WI38 (cell line): ENCODE measurements around the gene SPRYD3.

Experiments
- H3K4me3 ChIP-seq: 2 replicates; pipeline ENCODE4 v1.5.1; 2011; ENCODE audit warnings: low read depth, mild to moderate bottlenecking, control low read depth, low read length
- TF ChIP-seq, protein P1 (sequence below): IDR thresholded peaks from 2 replicates; pipeline ENCODE4 v1.5.1; 2012; ENCODE audit warnings: low read depth, mild to moderate bottlenecking, control low read depth, low read length

SPRYD3 gene

GRCh38 chr12:53067074-53067992, 11.9 kb downstream of the SPRYD3 start:
- H3K4me3 ChIP-seq: no peak overlapping the region
- TF ChIP-seq, protein P1, sequence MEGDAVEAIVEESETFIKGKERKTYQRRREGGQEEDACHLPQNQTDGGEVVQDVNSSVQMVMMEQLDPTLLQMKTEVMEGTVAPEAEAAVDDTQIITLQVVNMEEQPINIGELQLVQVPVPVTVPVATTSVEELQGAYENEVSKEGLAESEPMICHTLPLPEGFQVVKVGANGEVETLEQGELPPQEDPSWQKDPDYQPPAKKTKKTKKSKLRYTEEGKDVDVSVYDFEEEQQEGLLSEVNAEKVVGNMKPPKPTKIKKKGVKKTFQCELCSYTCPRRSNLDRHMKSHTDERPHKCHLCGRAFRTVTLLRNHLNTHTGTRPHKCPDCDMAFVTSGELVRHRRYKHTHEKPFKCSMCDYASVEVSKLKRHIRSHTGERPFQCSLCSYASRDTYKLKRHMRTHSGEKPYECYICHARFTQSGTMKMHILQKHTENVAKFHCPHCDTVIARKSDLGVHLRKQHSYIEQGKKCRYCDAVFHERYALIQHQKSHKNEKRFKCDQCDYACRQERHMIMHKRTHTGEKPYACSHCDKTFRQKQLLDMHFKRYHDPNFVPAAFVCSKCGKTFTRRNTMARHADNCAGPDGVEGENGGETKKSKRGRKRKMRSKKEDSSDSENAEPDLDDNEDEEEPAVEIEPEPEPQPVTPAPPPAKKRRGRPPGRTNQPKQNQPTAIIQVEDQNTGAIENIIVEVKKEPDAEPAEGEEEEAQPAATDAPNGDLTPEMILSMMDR: no peak

GRCh38 chr12:53065975-53066931, 12.9 kb downstream of the SPRYD3 start:
- TF ChIP-seq, protein P1: peak; percentile 71
- no peak overlapping the region for H3K4me3 ChIP-seq

DNA sequence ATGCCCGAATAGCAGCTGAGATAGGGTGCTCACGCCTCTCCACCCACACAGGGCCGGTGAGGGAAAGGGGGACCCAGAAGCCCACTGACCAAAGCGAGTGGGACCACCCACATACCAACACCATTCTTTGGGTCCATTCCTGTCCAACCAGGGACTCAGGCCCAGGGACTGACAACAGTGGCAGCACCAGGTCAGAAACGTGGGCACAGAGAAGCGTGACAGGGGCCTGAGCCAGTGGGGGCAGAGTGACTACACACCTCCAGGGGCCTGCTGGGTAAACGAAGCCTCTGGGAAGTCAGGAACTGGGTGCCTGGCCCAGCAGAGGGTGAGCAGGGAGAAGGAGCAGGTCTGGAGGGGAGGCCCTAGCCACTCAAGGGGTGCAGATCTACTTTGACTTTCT, 13.7 kb downstream of the SPRYD3 start:
- no peak overlapping the region for H3K4me3 ChIP-seq
- TF ChIP-seq, protein P1: no peak

DNA sequence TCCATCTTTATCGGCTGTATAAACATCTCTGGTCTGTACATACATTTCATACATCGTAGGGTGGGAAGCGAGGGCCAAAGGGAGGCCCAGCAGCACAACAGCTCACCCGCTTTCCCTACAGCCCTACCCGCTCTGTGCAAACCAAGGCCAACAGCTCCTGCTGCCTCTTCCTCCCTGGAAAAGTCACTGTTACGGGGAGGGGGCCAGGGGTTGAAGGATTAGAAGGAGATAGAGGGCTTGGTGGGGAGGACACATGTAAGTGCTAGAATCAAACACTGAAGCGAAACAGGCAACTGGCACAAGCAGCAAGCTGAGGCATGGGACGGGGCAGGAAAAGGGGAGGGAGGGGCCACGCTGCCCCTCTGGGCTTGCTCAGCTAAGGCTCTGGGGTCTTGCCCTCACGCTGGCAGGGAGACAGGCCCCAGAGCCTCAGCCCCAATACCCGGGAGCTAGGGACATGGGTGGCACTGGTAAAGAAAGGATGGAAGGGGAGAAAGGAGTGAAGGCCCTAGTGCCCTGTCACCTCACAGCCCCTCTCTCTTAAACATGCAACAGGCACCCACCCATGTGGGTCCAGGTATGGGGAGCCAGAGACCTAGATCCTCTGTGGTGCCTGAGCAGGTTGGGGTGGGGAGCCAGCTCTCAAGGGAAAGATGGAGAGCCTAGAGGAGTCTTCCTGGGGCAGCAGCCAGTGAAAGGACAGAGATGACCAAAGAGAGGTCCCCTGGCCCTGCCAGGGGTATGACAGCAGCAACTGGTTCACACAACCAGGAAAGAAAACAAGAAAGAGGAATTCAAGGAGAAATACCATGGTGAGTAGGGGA, 14.4 kb downstream of the SPRYD3 start:
- no peak overlapping the region for H3K4me3 ChIP-seq
- TF ChIP-seq, protein P1: no peak

DNA sequence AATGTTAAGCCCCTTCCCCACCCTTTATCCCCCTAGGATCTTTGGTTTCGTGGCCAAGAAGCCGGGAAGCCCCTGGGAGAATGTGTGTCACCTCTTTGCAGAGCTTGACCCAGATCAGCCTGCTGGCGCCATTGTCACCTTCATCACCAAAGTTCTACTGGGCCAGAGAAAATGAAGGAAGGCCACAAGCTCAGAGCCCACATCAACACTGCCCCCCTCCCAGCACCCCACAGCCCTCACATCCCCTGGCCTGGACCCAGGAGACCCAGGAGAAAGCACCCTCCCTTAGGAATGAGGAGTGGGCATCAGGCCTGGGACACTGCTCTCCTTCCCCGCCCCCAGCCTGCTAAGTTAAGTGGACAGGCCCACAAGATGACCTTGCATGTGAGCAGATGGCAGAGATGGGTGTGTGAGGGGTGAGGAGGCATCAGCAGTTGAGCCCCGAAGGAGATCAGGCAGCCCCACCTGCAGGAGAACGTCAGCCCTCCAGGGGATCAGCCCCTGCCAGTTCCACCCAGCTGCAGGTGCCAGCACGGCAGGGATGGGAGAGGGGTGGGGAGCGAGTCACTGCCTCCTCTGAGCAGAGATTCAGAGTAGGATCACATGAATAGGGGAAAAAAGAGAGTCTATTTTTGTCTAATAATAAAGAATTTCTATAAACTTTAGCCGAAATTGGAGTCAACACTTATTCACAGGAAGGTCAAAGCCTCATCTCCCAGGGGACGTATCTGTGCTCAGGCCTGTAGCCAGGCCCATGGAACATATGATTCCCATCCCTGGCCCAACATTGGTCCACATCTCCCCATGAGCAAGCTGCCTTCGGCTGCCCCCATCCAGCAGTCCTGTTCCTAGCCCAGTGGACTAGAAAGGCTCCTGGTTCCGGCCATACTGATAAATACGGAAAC, 15.2 kb downstream of the SPRYD3 start:
- TF ChIP-seq, protein P1: no peak
- no peak overlapping the region for H3K4me3 ChIP-seq
